Activated CD8-positive, alpha-beta memory T cell treated with anti-CD3 and anti-CD28 coated beads, Interleukin-2, amount 10 ng/mL, durations not matched to agents 7 days and 5 days (primary cell): ENCODE measurements around the gene PLCH1. TPM values are rescaled to one million over a fixed set of nuclear protein-coding genes. Genes with fewer than 3 reads are reported as not detected.

Source experiments
- ATAC-seq: fragments of 150-1000 bp; cut with Tn5 transposase; one replicate; pipeline ENCODE4 v1.10.0; 2021; ENCODE audit warnings: moderate library complexity
- CTCF ChIA-PET: fragments of 350-600 bp; sonication (Branson Sonifier 250); formaldehyde crosslinking; loops from one replicate; lab custom pipeline; 2021; ENCODE audit warnings: antibody characterized with exemption; lab: Charles Lee
- DNase-seq: peaks from one replicate; pipeline ENCODE4 v3.0.0-alpha.2; 2020
- H3K27ac Mint-ChIP-seq: one replicate; pipeline ENCODE4 v1.8.0; 2021; ENCODE audit warnings: mild to moderate bottlenecking, mixed read lengths
- H3K27me3 Mint-ChIP-seq: one replicate; pipeline ENCODE4 v1.8.0; 2021; ENCODE audit warnings: mixed read lengths
- H3K36me3 Mint-ChIP-seq: one replicate; pipeline ENCODE4 v1.8.0; 2021; ENCODE audit warnings: mild to moderate bottlenecking, mixed read lengths
- H3K4me1 Mint-ChIP-seq: one replicate; pipeline ENCODE4 v1.8.0; 2021; ENCODE audit warnings: mixed read lengths
- H3K4me3 Mint-ChIP-seq: one replicate; pipeline ENCODE4 v1.8.0; 2021; ENCODE audit warnings: mild to moderate bottlenecking, moderate library complexity, mixed read lengths
- H3K9me3 Mint-ChIP-seq: one replicate; pipeline ENCODE4 v1.8.0; 2022; ENCODE audit warnings: low read depth, mixed read lengths
- total RNA-seq, 2 experiments: library from RNA; stranded (reverse); gene quantifications; one replicate each; pipeline ENCODE4 v1.2.3, GENCODE V29; 2021

The PLCH1 gene
- total RNA-seq, 2 experiments from 2014 or later: 0.26 to 0.58 TPM

- CTCF ChIA-PET: interaction anchor here (1.8 kb wide), 1 partner anchor 472 kb away, joined by 4 read pairs; the partner anchor contains the start of gene C3orf33
- Mint-ChIP-seq H3K27ac (no peak overlapping the region), H3K4me1 (peaks cover 22% of the 10 kb centered on the region), H3K27me3 (peaks cover 4% of the 10 kb centered on the region), H3K4me3 (no peak overlapping the region), H3K9me3 (no peaks in the 10 kb centered on the region), H3K36me3 (no peaks in the 10 kb centered on the region)
- DNase-seq (no peak), ATAC-seq (no peak)
These were observed 410.5 kb downstream of the PLCH1 start for GRCh38 chr3:155334215-155334913.

GRCh38 chr3:155332716-155333115, 412.2 kb downstream of the PLCH1 start:
- DNase-seq (no peak), ATAC-seq (no peak)
- CTCF ChIA-PET: no interaction called here
- peaks cover 22% of the 10 kb centered on the region for H3K4me1 Mint-ChIP-seq
- no peak overlapping the region for H3K27ac Mint-ChIP-seq
- no peaks in the 10 kb centered on the region for H3K9me3 Mint-ChIP-seq
- H3K36me3 Mint-ChIP-seq: no peaks in the 10 kb centered on the region
- peaks cover 10% of the 10 kb centered on the region for H3K27me3 Mint-ChIP-seq
- H3K4me3 Mint-ChIP-seq: no peak overlapping the region

GRCh38 chr3:155331078-155331477, 413.8 kb downstream of the PLCH1 start:
- peaks cover 10% of the 10 kb centered on the region for H3K27me3 Mint-ChIP-seq
- H3K9me3 Mint-ChIP-seq: no peaks in the 10 kb centered on the region
- CTCF ChIA-PET: no interaction called here
- ATAC-seq (no peak), DNase-seq (no peak)
- no peak overlapping the region for H3K4me3 Mint-ChIP-seq
- peaks cover 21% of the 10 kb centered on the region for H3K4me1 Mint-ChIP-seq
- no peaks in the 10 kb centered on the region for H3K36me3 Mint-ChIP-seq
- no peak overlapping the region for H3K27ac Mint-ChIP-seq

GRCh38 chr3:155330370-155330769, 414.5 kb downstream of the PLCH1 start:
- CTCF ChIA-PET: no interaction called here
- Mint-ChIP-seq H3K4me1 (peaks cover 13% of the 10 kb centered on the region), H3K36me3 (no peaks in the 10 kb centered on the region), H3K27me3 (peaks cover 8% of the 10 kb centered on the region), H3K9me3 (no peaks in the 10 kb centered on the region), H3K4me3 (no peak overlapping the region), H3K27ac (no peak overlapping the region)
- ATAC-seq (no peak), DNase-seq (no peak)

GRCh38 chr3:155329513-155330048, 415.3 kb downstream of the PLCH1 start:
- CTCF ChIA-PET: no interaction called here
- H3K9me3 Mint-ChIP-seq: no peaks in the 10 kb centered on the region
- DNase-seq (no peak), ATAC-seq (no peak)
- H3K27ac Mint-ChIP-seq: no peak overlapping the region
- H3K4me1 Mint-ChIP-seq: peaks cover 6% of the 10 kb centered on the region
- peaks cover 8% of the 10 kb centered on the region for H3K27me3 Mint-ChIP-seq
- no peak overlapping the region for H3K4me3 Mint-ChIP-seq
- no peaks in the 10 kb centered on the region for H3K36me3 Mint-ChIP-seq

- DNase-seq (no peak), ATAC-seq (no peak)
- CTCF ChIA-PET: no interaction called here
- no peaks in the 10 kb centered on the region for H3K9me3 Mint-ChIP-seq
- H3K27me3 Mint-ChIP-seq: peaks cover 8% of the 10 kb centered on the region
- H3K4me1 Mint-ChIP-seq: no peaks in the 10 kb centered on the region
- no peak overlapping the region for H3K27ac Mint-ChIP-seq
- H3K36me3 Mint-ChIP-seq: no peaks in the 10 kb centered on the region
- no peak overlapping the region for H3K4me3 Mint-ChIP-seq
These were observed 417.0 kb downstream of the PLCH1 start for GRCh38 chr3:155327871-155328270.

GRCh38 chr3:155327430-155327829, 417.4 kb downstream of the PLCH1 start:
- ATAC-seq: no peak
- H3K36me3 Mint-ChIP-seq: no peaks in the 10 kb centered on the region
- CTCF ChIA-PET: no interaction called here
- H3K9me3 Mint-ChIP-seq: no peaks in the 10 kb centered on the region
- H3K4me1 Mint-ChIP-seq: no peaks in the 10 kb centered on the region
- DNase-seq: no peak
- H3K4me3 Mint-ChIP-seq: no peak overlapping the region
- H3K27me3 Mint-ChIP-seq: peaks cover 8% of the 10 kb centered on the region
- H3K27ac Mint-ChIP-seq: no peak overlapping the region

GRCh38 chr3:155326901-155327300, 418.0 kb downstream of the PLCH1 start:
- ATAC-seq (no peak), DNase-seq (no peak)
- no peaks in the 10 kb centered on the region for H3K36me3 Mint-ChIP-seq
- peaks cover 8% of the 10 kb centered on the region for H3K27me3 Mint-ChIP-seq
- H3K4me1 Mint-ChIP-seq: no peaks in the 10 kb centered on the region
- no peaks in the 10 kb centered on the region for H3K9me3 Mint-ChIP-seq
- no peak overlapping the region for H3K4me3 Mint-ChIP-seq
- no peak overlapping the region for H3K27ac Mint-ChIP-seq
- CTCF ChIA-PET: no interaction called here

GRCh38 chr3:155326244-155326643, 418.6 kb downstream of the PLCH1 start:
- Mint-ChIP-seq H3K4me3 (no peak overlapping the region), H3K36me3 (no peaks in the 10 kb centered on the region), H3K27me3 (peaks cover 8% of the 10 kb centered on the region), H3K27ac (no peak overlapping the region), H3K4me1 (no peaks in the 10 kb centered on the region), H3K9me3 (no peaks in the 10 kb centered on the region)
- ATAC-seq (no peak), DNase-seq (no peak)
- CTCF ChIA-PET: no interaction called here

Other genes with a start within 250 kb of the PLCH1 start
- gene C3orf33, start 61.2 kb upstream of the PLCH1 start, total RNA-seq: 1 to 10 TPM; 1.1 to 1.3 TPM
- gene SLC33A1, start 109.4 kb upstream of the PLCH1 start, total RNA-seq: 10 to 100 TPM; 24.1 to 24.4 TPM
- gene GMPS, start 125.6 kb upstream of the PLCH1 start, total RNA-seq: 100 to 1,000 TPM in 1 of 2 experiments, 10 to 100 TPM in 1; 96.9 to 104 TPM